Measurements from ENCODE around the gene NFKBIL1.

DNA sequence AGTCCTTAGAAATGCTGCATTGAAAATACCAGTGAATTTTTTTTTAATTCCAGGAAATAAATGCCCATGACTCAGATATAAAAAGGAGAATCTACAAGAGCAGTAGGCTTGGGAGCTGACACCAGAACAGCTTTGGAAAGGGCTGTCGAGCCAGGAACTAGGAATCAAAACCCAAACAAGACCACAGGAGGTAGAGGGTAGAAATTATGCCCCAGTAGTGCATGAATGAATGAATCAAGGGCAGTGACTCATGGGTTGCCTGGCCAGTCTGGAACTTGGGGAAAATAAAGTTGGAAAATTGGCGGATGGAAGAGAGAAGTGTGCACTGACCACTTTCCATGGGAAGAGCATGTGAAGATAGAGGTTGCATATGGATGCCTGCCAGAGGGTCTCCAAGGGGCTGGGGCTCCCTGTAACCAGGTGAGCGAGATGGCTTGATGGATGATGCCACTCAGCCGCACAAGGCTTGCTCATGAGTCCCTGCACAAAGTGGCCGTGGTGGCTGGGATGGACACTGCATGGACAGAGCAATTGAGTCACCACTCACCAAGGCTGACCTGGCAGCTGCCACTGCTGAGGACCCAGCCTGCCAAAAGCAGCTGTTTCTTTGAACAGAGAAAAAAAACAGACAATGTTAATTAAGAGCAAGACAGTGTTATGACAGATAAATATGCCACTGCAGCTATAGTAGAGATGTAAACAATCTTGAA, 33.8 kb upstream of the NFKBIL1 start:
- TF ChIP-seq, protein P1, sequence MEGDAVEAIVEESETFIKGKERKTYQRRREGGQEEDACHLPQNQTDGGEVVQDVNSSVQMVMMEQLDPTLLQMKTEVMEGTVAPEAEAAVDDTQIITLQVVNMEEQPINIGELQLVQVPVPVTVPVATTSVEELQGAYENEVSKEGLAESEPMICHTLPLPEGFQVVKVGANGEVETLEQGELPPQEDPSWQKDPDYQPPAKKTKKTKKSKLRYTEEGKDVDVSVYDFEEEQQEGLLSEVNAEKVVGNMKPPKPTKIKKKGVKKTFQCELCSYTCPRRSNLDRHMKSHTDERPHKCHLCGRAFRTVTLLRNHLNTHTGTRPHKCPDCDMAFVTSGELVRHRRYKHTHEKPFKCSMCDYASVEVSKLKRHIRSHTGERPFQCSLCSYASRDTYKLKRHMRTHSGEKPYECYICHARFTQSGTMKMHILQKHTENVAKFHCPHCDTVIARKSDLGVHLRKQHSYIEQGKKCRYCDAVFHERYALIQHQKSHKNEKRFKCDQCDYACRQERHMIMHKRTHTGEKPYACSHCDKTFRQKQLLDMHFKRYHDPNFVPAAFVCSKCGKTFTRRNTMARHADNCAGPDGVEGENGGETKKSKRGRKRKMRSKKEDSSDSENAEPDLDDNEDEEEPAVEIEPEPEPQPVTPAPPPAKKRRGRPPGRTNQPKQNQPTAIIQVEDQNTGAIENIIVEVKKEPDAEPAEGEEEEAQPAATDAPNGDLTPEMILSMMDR (IDR thresholded peaks at IDR 0.05), result no peak
- TF ChIP-seq POLR2A (IDR thresholded peaks at IDR 0.05), result no peak

All from testis (tissue), 2 donors.